Activated B cell treated with CpG ODN at 0.5 μM for 24 hours (primary cell): ENCODE measurements around the gene IKZF1. TPM values are rescaled to one million over a fixed set of nuclear protein-coding genes. Genes with fewer than 3 reads are reported as not detected.
A peak's percentile ranks its signal among the peaks of the same experiment; 100 is the strongest.

ENCODE experiments used
- ATAC-seq: fragments of 200-7000 bp; cut with Tn5 transposase; one replicate; pipeline ENCODE4 v1.10.0; 2021; ENCODE audit warnings: low read depth, mild to moderate bottlenecking, moderate library complexity
- CTCF ChIA-PET: fragments of 350-600 bp; sonication (Branson Sonifier 250); formaldehyde crosslinking; loops from one replicate; lab custom pipeline; 2021; ENCODE audit warnings: antibody characterized with exemption; lab: Charles Lee
- POLR2A ChIA-PET: fragments of 350-600 bp; sonication (Branson Sonifier 250); formaldehyde crosslinking; loops from one replicate; lab custom pipeline; 2021; ENCODE audit warnings: antibody characterized with exemption; lab: Charles Lee
- DNase-seq: peaks from one replicate; pipeline ENCODE4 v3.0.0; 2022
- H3K27ac Mint-ChIP-seq: one replicate; pipeline ENCODE4 v1.8.0; 2020; ENCODE audit warnings: mixed read lengths
- H3K27me3 Mint-ChIP-seq: one replicate; pipeline ENCODE4 v1.8.0; 2021; ENCODE audit warnings: mixed read lengths
- H3K36me3 Mint-ChIP-seq: one replicate; pipeline ENCODE4 v1.8.0; 2021; ENCODE audit warnings: low read depth, mixed read lengths
- H3K4me1 Mint-ChIP-seq: one replicate; pipeline ENCODE4 v1.8.0; 2021; ENCODE audit warnings: mixed read lengths
- H3K4me3 Mint-ChIP-seq: one replicate; pipeline ENCODE4 v1.8.0; 2020; ENCODE audit warnings: mild to moderate bottlenecking, mixed read lengths
- H3K9me3 Mint-ChIP-seq: one replicate; pipeline ENCODE4 v1.8.0; 2020; ENCODE audit warnings: mixed read lengths
- CTCF ChIP-seq: fragments of 200-600 bp; IDR thresholded peaks from one replicate; pipeline ENCODE4 v1.8.0; 2022; ENCODE audit warnings: antibody characterized with exemption, mild to moderate bottlenecking
- intact Hi-C: fragments of 100-400 bp; cut with micrococcal nuclease; formaldehyde crosslinking; loops from one replicate; pipeline ENCODE4 v1.15.1; 2024
- total RNA-seq: library from RNA; stranded (reverse); gene quantifications from 2 replicates; pipeline ENCODE4 v1.2.3, GENCODE V29; 2022

IKZF1 gene
- total RNA-seq, 1 donor from 2014 or later: 325 TPM

GRCh38 chr7:50317697-50318669 is 13.5 kb downstream of the IKZF1 start:
- ATAC-seq (peak; percentile 49), DNase-seq (no peak)
- Mint-ChIP-seq H3K27me3 (no peaks in the 10 kb centered on the region), H3K9me3 (no peaks in the 10 kb centered on the region), H3K27ac (peak overlapping the region; percentile 96), H3K36me3 (peaks cover 72% of the 10 kb centered on the region), H3K4me3 (peak overlapping the region; percentile 74), H3K4me1 (peaks cover 96% of the 10 kb centered on the region)
- CTCF ChIA-PET: interaction anchor here (0.6 to 2.3 kb wide), 10 partner anchors 9 to 112 kb away, joined by 3 to 18 read pairs (median 4); no protein-coding TSS in a partner anchor
- no peak for TF ChIP-seq CTCF
- intact Hi-C loops: loop anchor here (1.0 to 2.0 kb wide), 5 partner anchors 9 to 113 kb away; no protein-coding TSS in a partner anchor
- POLR2A ChIA-PET: interaction anchor here (0.7 to 9.1 kb wide), 14 partner anchors 10 to 105 kb away, joined by 3 to 101 read pairs (median 4); partner anchors contain the start of gene IKZF1

- CTCF ChIA-PET: interaction anchor here (2.3 kb wide), 1 partner anchor 116 kb away, joined by 5 read pairs; no protein-coding TSS in a partner anchor
- Mint-ChIP-seq H3K4me3 (no peak overlapping the region), H3K9me3 (no peaks in the 10 kb centered on the region), H3K36me3 (peaks cover 80% of the 10 kb centered on the region), H3K4me1 (peaks cover 92% of the 10 kb centered on the region), H3K27me3 (no peaks in the 10 kb centered on the region), H3K27ac (peak overlapping the region; percentile 76)
- POLR2A ChIA-PET: interaction anchor here (0.5 to 9.1 kb wide), 7 partner anchors 10 to 31 kb away, joined by 3 to 101 read pairs (median 4); partner anchors contain the start of gene IKZF1
- no peak for TF ChIP-seq CTCF
- ATAC-seq (no peak), DNase-seq (no peak)
- intact Hi-C loops: loop anchor here (1.0 kb wide), 1 partner anchor 8 kb away; no protein-coding TSS in a partner anchor
These were observed 17.1 kb downstream of the IKZF1 start for GRCh38 chr7:50321487-50322067.

GRCh38 chr7:50324113-50324512 is 19.6 kb downstream of the IKZF1 start:
- intact Hi-C loops: no loop called here
- POLR2A ChIA-PET: interaction anchor here (1.1 to 10.6 kb wide), 4 partner anchors 9 to 51 kb away, joined by 4 to 153 read pairs (median 4); partner anchors contain the start of gene IKZF1
- H3K4me1 Mint-ChIP-seq: peaks cover 89% of the 10 kb centered on the region
- no peaks in the 10 kb centered on the region for H3K27me3 Mint-ChIP-seq
- H3K27ac Mint-ChIP-seq: peak overlapping the region; percentile 56
- CTCF ChIA-PET: interaction anchor here (0.6 kb wide), 1 partner anchor 17 kb away, joined by 3 read pairs; no protein-coding TSS in a partner anchor
- no peak for TF ChIP-seq CTCF
- DNase-seq (no peak), ATAC-seq (no peak)
- H3K9me3 Mint-ChIP-seq: no peaks in the 10 kb centered on the region
- H3K36me3 Mint-ChIP-seq: peaks cover 89% of the 10 kb centered on the region
- no peak overlapping the region for H3K4me3 Mint-ChIP-seq

- peak; percentile 61 for ATAC-seq
- DNase-seq: no peak
- POLR2A ChIA-PET: interaction anchor here (0.6 to 10.6 kb wide), 10 partner anchors 8 to 182 kb away, joined by 3 to 153 read pairs (median 6); partner anchors contain the start of gene IKZF1
- Mint-ChIP-seq H3K36me3 (peaks cover 87% of the 10 kb centered on the region), H3K9me3 (no peaks in the 10 kb centered on the region), H3K27ac (peak overlapping the region; percentile 90), H3K4me3 (peak overlapping the region; percentile 66), H3K4me1 (peaks cover 59% of the 10 kb centered on the region), H3K27me3 (no peaks in the 10 kb centered on the region)
- CTCF ChIA-PET: interaction anchor here (0.7 to 4.4 kb wide), 8 partner anchors 9 to 122 kb away, joined by 3 to 15 read pairs (median 4); no protein-coding TSS in a partner anchor
- no peak for TF ChIP-seq CTCF
- intact Hi-C loops: loop anchor here (1.0 kb wide), 2 partner anchors 10 to 11 kb away; no protein-coding TSS in a partner anchor
These were observed 22.9 kb downstream of the IKZF1 start for GRCh38 chr7:50327443-50327842.
